HL-60 (cell line): ENCODE measurements around the gene SIGLEC14.

Source experiments
- DNase-seq, 2 experiments: peaks; one replicate each; pipeline ENCODE4 v3.0.0-alpha.2; 2010 to 2020; ENCODE audit warnings: low read depth in 1 of 2, low spot score in 1 of 2
- H3K27ac ChIP-seq: fragments of 250-450 bp; sonication (Bioruptor Pico); replicated peaks from 2 replicates; pipeline ENCODE4 v1.5.1; 2020; ENCODE audit warnings: mild to moderate bottlenecking, moderate library complexity
- H3K27me3 ChIP-seq: fragments of 250-450 bp; sonication (Bioruptor Pico); 2 replicates; pipeline ENCODE4 v1.5.1; 2021; ENCODE audit warnings: mild to moderate bottlenecking, moderate library complexity; ENCODE audit not compliant: insufficient read depth, poor library complexity, severe bottlenecking
- H3K4me3 ChIP-seq: replicated peaks from 2 replicates; pipeline ENCODE4 v1.5.1; 2011; ENCODE audit warnings: mild to moderate bottlenecking, control low read depth, low read length; ENCODE audit not compliant: insufficient read depth
- CTCF ChIP-seq: IDR thresholded peaks from one replicate; pipeline ENCODE4 v1.5.1; 2011; ENCODE audit warnings: low read length, control low read depth, inconsistent platforms; ENCODE audit not compliant: insufficient read depth
- GABPA ChIP-seq: IDR thresholded peaks from 2 replicates; pipeline ENCODE4 v1.6.1; 2012; ENCODE audit warnings: low read depth
- POLR2AphosphoS5 ChIP-seq: IDR thresholded peaks from 2 replicates; pipeline ENCODE4 v1.6.1; 2012; ENCODE audit warnings: low read depth
- REST ChIP-seq: IDR thresholded peaks from 2 replicates; pipeline ENCODE4 v1.6.1; 2012; ENCODE audit warnings: low read depth; ENCODE audit not compliant: insufficient replicate concordance
- SPI1 ChIP-seq: IDR thresholded peaks from 2 replicates; pipeline ENCODE4 v1.6.1; 2012; ENCODE audit warnings: low read depth, mild to moderate bottlenecking, borderline replicate concordance

Gene SIGLEC14

DNA sequence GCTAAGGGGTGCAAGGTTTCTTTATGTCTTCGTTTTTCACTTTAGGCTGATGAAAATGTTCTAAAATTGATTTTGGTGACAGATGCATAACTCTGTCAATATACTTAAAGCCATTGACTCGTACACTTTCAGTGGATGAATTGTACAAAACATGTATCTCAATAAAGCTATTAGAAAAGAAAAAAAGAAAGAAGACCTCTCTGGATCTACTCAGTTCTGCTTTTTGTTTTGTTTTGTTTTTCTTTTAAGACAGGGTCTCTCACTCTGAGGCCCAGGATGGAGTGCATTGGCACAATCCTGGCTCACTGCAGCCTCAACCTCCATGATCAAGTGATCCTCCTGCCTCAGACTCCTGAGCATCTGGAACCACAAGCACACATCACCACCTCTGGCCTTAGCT is 19.9 kb downstream of the SIGLEC14 start:
- H3K4me3 ChIP-seq, result no peak overlapping the region
- DNase-seq, result no peak
- H3K27me3 ChIP-seq, result no peaks in the 10 kb centered on the region
- H3K27ac ChIP-seq, result no peak overlapping the region
- TF ChIP-seq CTCF, result no peak
- TF ChIP-seq GABPA, result no peak
- no peak for TF ChIP-seq REST
- TF ChIP-seq SPI1, result no peak
- TF ChIP-seq POLR2AphosphoS5, result no peak

GRCh38 chr19:51621178-51621577 is 25.4 kb downstream of the SIGLEC14 start:
- DNase-seq, result peak in 1 of 2 experiments; percentile 96
- TF ChIP-seq CTCF (no peak), SPI1 (peak; percentile 99), POLR2AphosphoS5 (peak; percentile 91), REST (peak; percentile 19), GABPA (no peak)
- Histone ChIP-seq H3K27me3 (no peaks in the 10 kb centered on the region), H3K27ac (peak overlapping the region; percentile 57), H3K4me3 (no peak overlapping the region)

DNA sequence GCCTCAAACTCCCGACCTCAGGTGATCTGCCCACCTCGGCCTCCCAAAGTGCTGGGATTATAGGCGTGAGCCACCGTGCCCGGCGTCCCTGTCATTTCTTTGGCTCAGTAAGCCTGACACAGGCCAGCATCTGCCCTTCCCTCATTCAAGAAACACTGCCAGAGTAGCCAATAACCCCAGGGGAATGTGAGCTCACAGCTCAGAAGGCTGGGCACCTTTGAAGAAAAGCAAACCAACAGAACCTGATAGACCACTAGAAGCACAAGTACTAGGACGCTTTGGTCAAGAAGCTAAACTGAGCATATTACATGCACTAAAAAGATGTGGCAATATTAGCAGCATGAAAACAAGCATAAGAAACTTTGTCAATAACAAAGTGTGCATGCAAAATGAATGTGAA is 30.6 kb downstream of the SIGLEC14 start:
- Histone ChIP-seq H3K27ac (no peak overlapping the region), H3K4me3 (no peak overlapping the region), H3K27me3 (no peaks in the 10 kb centered on the region)
- no peak for TF ChIP-seq POLR2AphosphoS5
- no peak for TF ChIP-seq GABPA
- TF ChIP-seq REST, result no peak
- no peak for TF ChIP-seq SPI1
- no peak for TF ChIP-seq CTCF
- no peak for DNase-seq
